ENCODE results near the gene SLC35A3.

The SLC35A3 gene

DNA sequence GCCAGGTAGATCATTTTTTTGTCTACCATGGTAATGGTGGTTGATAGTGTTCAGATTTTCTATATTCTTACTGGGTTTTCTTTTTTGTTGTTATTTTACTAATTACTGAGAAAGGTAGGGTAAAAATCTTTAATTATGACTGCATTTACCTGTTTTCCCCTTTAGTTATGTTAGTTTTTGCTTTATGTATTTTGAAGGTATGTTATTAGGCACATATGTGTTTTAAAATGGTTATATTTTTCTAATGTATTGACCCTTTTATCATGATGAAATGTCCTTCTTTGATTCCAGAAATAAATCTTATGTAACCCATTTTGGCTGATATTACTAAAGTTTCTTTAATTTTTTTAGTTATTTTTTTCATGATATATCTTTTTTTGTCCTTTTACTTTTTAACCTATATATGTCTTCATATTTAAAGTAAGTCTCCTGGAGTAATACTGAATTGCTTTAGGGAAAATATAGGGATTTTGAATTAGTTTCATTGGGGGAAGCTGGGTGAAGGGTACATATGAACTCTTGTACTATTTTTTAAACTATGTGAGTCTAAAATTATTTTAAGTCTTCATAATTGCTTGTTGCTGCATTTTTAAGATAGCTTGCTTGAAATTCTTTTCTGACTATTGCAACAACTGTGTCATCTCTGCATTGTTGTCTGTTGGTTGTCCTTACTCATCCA is 22.4 kb downstream of the SLC35A3 start:
- H3K36me3 ChIP-seq (ENCODE audit: insufficient read depth, insufficient read length, low read length): peaks cover 14% of the 10 kb centered on the region
- no peak for DNase-seq (ENCODE audit: low read depth, low spot score)
- H3K4me3 ChIP-seq (ENCODE audit: insufficient read length, low read depth): no peak overlapping the region
- no peaks in the 10 kb centered on the region for H3K4me1 ChIP-seq (ENCODE audit: insufficient read depth, insufficient read length)
- H3K9me3 ChIP-seq (ENCODE audit: insufficient read depth, low read length): peaks cover 13% of the 10 kb centered on the region
- no peaks in the 10 kb centered on the region for H3K27me3 ChIP-seq (ENCODE audit: insufficient read depth, insufficient read length)
- no peak overlapping the region for H3K9ac ChIP-seq (ENCODE audit: insufficient read length, low read depth)
- TF ChIP-seq SUZ12 (IDR thresholded peaks at IDR 0.05; ENCODE audit: extremely low read depth, insufficient read depth, insufficient read length) (no peak), ZNF274 (IDR thresholded peaks at IDR 0.05; ENCODE audit: low read depth, low read length) (no peak), YY1 (IDR thresholded peaks at IDR 0.05; ENCODE audit: insufficient read depth, insufficient read length) (no peak)

DNA sequence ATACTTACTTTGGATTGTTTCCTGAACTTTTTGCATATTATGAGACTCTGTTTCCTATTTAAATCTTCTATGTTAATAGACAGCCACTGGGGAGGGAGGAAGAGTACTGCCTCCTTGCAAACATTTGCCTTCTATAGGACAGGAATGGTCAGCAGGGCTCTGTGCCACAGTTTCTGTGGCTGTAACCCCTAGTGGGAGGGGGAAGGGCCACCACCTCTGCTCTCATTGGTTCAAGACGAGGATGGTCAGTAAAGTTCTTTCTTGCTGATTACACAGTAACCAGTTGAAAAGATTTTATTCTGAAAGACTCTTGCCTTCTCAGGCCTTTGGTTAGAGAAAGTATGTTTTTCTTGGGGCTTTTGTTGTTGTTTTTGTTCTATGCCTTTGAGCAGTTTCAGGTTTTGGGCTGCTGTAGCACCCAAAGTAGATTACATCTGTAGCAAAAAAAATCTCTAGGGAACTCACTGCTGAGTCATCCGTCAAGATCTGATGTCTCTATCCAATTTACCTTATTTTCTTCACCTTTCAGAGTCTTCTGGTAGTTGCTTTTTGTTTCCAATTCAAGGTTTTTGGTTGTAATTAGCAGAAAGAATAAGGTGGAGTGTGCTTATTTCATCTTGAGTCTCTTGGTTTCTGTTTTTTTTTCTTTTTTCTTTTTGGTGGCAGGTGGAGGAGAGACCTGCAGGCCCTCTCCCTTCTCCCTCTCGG is 23.1 kb downstream of the SLC35A3 start:
- DNase-seq (ENCODE audit: low read depth, low spot score): no peak
- H3K36me3 ChIP-seq (ENCODE audit: insufficient read depth, insufficient read length, low read length): peaks cover 14% of the 10 kb centered on the region
- no peaks in the 10 kb centered on the region for H3K27me3 ChIP-seq (ENCODE audit: insufficient read depth, insufficient read length)
- TF ChIP-seq YY1 (IDR thresholded peaks at IDR 0.05; ENCODE audit: insufficient read depth, insufficient read length): no peak
- no peak for TF ChIP-seq SUZ12 (IDR thresholded peaks at IDR 0.05; ENCODE audit: extremely low read depth, insufficient read depth, insufficient read length)
- H3K9me3 ChIP-seq (ENCODE audit: insufficient read depth, low read length): peaks cover 13% of the 10 kb centered on the region
- H3K4me3 ChIP-seq (ENCODE audit: insufficient read length, low read depth): no peak overlapping the region
- H3K4me1 ChIP-seq (ENCODE audit: insufficient read depth, insufficient read length): no peaks in the 10 kb centered on the region
- H3K9ac ChIP-seq (ENCODE audit: insufficient read length, low read depth): no peak overlapping the region

DNA sequence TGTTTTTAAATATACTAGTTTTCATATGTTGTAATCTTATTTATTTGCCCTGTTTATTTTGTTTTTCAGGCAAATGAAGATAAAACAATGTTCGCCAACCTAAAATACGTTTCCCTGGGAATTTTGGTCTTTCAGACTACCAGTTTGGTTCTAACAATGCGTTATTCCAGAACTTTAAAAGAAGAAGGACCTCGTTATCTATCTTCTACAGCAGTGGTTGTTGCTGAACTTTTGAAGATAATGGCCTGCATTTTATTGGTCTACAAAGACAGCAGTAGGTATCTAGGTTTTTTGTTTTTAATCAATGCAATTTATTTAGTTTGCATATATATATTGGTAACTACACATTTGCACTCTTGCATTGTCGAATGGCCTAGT is 23.7 kb downstream of the SLC35A3 start:
- H3K9ac ChIP-seq (ENCODE audit: insufficient read length, low read depth): no peak overlapping the region
- DNase-seq (ENCODE audit: low read depth, low spot score): no peak

GRCh38 chr1:99994496-99994895 is 24.7 kb downstream of the SLC35A3 start:
- no peak for TF ChIP-seq ZNF274 (IDR thresholded peaks at IDR 0.05; ENCODE audit: low read depth, low read length)
- TF ChIP-seq YY1 (IDR thresholded peaks at IDR 0.05; ENCODE audit: insufficient read depth, insufficient read length): no peak
- TF ChIP-seq SUZ12 (IDR thresholded peaks at IDR 0.05; ENCODE audit: extremely low read depth, insufficient read depth, insufficient read length): no peak
- H3K27me3 ChIP-seq (ENCODE audit: insufficient read depth, insufficient read length): no peaks in the 10 kb centered on the region
- no peaks in the 10 kb centered on the region for H3K4me1 ChIP-seq (ENCODE audit: insufficient read depth, insufficient read length)
- H3K9ac ChIP-seq (ENCODE audit: insufficient read length, low read depth): no peak overlapping the region
- peaks cover 19% of the 10 kb centered on the region for H3K36me3 ChIP-seq (ENCODE audit: insufficient read depth, insufficient read length, low read length)
- DNase-seq (ENCODE audit: low read depth, low spot score): no peak
- no peak overlapping the region for H3K4me3 ChIP-seq (ENCODE audit: insufficient read length, low read depth)
- peaks cover 13% of the 10 kb centered on the region for H3K9me3 ChIP-seq (ENCODE audit: insufficient read depth, low read length)

More for the DNA sequence above, 23.7 kb downstream of the SLC35A3 start:
- H3K4me1 ChIP-seq (ENCODE audit: insufficient read depth, insufficient read length): no peaks in the 10 kb centered on the region
- H3K4me3 ChIP-seq (ENCODE audit: insufficient read length, low read depth): no peak overlapping the region
- TF ChIP-seq SUZ12 (IDR thresholded peaks at IDR 0.05; ENCODE audit: extremely low read depth, insufficient read depth, insufficient read length) (no peak), ZNF274 (IDR thresholded peaks at IDR 0.05; ENCODE audit: low read depth, low read length) (no peak), YY1 (IDR thresholded peaks at IDR 0.05; ENCODE audit: insufficient read depth, insufficient read length) (no peak)
- H3K27me3 ChIP-seq (ENCODE audit: insufficient read depth, insufficient read length): no peaks in the 10 kb centered on the region
- peaks cover 13% of the 10 kb centered on the region for H3K9me3 ChIP-seq (ENCODE audit: insufficient read depth, low read length)
- peaks cover 19% of the 10 kb centered on the region for H3K36me3 ChIP-seq (ENCODE audit: insufficient read depth, insufficient read length, low read length)

- TF ChIP-seq ZNF274 (IDR thresholded peaks at IDR 0.05; ENCODE audit: low read depth, low read length) (no peak), YY1 (IDR thresholded peaks at IDR 0.05; ENCODE audit: insufficient read depth, insufficient read length) (no peak), SUZ12 (IDR thresholded peaks at IDR 0.05; ENCODE audit: extremely low read depth, insufficient read depth, insufficient read length) (no peak)
- no peaks in the 10 kb centered on the region for H3K27me3 ChIP-seq (ENCODE audit: insufficient read depth, insufficient read length)
Observed at GRCh38 chr1:99996951-99997350, 27.2 kb downstream of the SLC35A3 start.

DNA sequence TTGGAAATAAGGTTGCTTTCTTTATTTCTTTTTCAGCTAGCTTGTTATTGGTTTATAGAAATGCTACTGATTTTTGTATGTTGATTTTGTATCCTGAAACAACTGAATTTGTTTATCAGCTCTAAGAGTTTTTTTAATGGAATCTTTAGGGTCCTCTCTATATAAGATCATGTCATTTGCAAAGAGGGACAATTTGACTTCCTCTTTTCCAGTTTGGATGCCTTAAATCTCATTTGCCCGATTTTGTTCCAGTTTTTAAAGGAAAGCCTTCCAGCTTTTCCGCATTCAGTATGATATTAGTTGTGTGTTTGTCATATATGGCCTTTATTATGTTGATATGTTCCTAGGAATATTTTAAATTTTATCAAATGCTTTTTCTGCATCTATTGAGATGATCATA is 31.7 kb downstream of the SLC35A3 start:
- no peak for DNase-seq (ENCODE audit: low read depth, low spot score)
- no peak overlapping the region for H3K4me3 ChIP-seq (ENCODE audit: insufficient read length, low read depth)
- H3K9ac ChIP-seq (ENCODE audit: insufficient read length, low read depth): no peak overlapping the region
- H3K36me3 ChIP-seq (ENCODE audit: insufficient read depth, insufficient read length, low read length): peaks cover 4% of the 10 kb centered on the region
- no peaks in the 10 kb centered on the region for H3K4me1 ChIP-seq (ENCODE audit: insufficient read depth, insufficient read length)
- TF ChIP-seq YY1 (IDR thresholded peaks at IDR 0.05; ENCODE audit: insufficient read depth, insufficient read length) (no peak), SUZ12 (IDR thresholded peaks at IDR 0.05; ENCODE audit: extremely low read depth, insufficient read depth, insufficient read length) (no peak), ZNF274 (IDR thresholded peaks at IDR 0.05; ENCODE audit: low read depth, low read length) (no peak)
- no peaks in the 10 kb centered on the region for H3K9me3 ChIP-seq (ENCODE audit: insufficient read depth, low read length)
- no peaks in the 10 kb centered on the region for H3K27me3 ChIP-seq (ENCODE audit: insufficient read depth, insufficient read length)

More at GRCh38 chr1:99996951-99997350, 27.2 kb downstream of the SLC35A3 start:
- Histone ChIP-seq H3K4me3 (ENCODE audit: insufficient read length, low read depth) (no peak overlapping the region), H3K9me3 (ENCODE audit: insufficient read depth, low read length) (peaks cover 7% of the 10 kb centered on the region), H3K36me3 (ENCODE audit: insufficient read depth, insufficient read length, low read length) (peaks cover 19% of the 10 kb centered on the region), H3K4me1 (ENCODE audit: insufficient read depth, insufficient read length) (no peaks in the 10 kb centered on the region), H3K9ac (ENCODE audit: insufficient read length, low read depth) (no peak overlapping the region)
- DNase-seq (ENCODE audit: low read depth, low spot score): no peak

DNA sequence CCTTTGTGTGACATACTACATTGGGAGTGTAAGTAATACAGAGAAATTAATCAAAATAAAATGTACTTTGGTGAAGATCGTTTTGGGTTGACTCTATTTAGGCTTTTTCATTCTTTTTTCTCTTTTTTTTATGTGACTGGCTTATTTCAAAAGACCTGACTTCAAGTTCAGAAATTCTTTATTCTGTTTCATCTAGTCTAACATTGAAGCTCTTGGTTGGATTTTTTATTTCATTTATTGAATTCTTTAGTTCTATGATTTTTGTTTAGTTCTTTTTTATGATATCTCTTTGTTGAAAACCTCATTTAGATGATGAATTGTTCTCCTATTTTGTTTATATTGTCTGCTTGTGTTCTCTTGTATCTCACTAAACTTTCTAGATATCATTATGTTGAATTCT is 35.6 kb downstream of the SLC35A3 start:
- Histone ChIP-seq H3K9ac (ENCODE audit: insufficient read length, low read depth) (no peak overlapping the region), H3K4me3 (ENCODE audit: insufficient read length, low read depth) (no peak overlapping the region), H3K4me1 (ENCODE audit: insufficient read depth, insufficient read length) (no peaks in the 10 kb centered on the region), H3K27me3 (ENCODE audit: insufficient read depth, insufficient read length) (no peaks in the 10 kb centered on the region), H3K9me3 (ENCODE audit: insufficient read depth, low read length) (no peaks in the 10 kb centered on the region), H3K36me3 (ENCODE audit: insufficient read depth, insufficient read length, low read length) (no peaks in the 10 kb centered on the region)
- no peak for DNase-seq (ENCODE audit: low read depth, low spot score)
- TF ChIP-seq YY1 (IDR thresholded peaks at IDR 0.05; ENCODE audit: insufficient read depth, insufficient read length): no peak
- TF ChIP-seq SUZ12 (IDR thresholded peaks at IDR 0.05; ENCODE audit: extremely low read depth, insufficient read depth, insufficient read length): no peak
- no peak for TF ChIP-seq ZNF274 (IDR thresholded peaks at IDR 0.05; ENCODE audit: low read depth, low read length)

All from NT2/D1 (cell line).